GM21529 (cell line): ENCODE measurements around the gene ZNF431.
"Not testable (repeated sequence)": the region's sequence is repeated elsewhere in the genome, so short reads cannot be mapped to it uniquely, and the experiment has no call there.

ENCODE experiments used
- ATAC-seq: cut with Tn5 transposase; IDR thresholded peaks from one replicate; pipeline ENCODE4 v1.9.1; 2021; ENCODE audit not compliant: unreplicated experiment

The ZNF431 gene

DNA sequence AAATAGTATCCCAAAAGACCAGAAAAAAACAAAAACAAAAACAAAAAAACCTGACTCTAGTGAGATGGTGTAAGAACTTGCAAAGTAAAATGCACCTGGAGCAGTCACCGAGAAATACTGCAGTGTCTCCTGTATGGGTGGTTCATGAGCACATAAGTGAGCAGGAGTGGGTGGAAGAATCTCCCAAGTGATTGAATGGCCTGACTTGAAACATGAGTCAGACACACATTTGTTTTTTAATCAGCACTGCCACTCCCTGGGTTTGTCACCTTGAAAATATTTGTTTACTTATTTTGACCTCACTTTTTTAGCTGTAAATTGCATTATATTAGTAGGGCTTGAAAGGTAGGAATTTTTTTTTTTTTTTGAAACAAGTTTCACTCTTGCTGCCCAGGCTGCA, 2.0 kb downstream of the ZNF431 start:
- no peak for ATAC-seq

DNA sequence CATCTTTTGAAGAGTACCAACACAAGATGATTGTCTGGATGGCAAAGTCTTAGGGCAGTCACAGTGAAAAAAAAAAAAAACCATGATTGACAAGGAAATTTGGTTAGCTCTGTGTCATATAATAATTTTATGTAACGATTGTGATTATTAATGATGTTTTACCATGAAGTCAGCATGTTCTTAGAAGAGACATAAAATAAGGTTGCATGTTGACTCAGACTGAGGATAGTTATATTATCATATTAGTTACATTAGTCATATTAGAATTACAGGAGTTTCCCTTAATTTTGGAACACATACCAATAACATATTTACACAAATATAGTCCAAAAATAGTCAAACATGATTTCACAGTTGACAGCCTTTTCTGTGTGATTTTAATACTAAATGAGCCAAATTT, 5.7 kb downstream of the ZNF431 start:
- ATAC-seq, result no peak

DNA sequence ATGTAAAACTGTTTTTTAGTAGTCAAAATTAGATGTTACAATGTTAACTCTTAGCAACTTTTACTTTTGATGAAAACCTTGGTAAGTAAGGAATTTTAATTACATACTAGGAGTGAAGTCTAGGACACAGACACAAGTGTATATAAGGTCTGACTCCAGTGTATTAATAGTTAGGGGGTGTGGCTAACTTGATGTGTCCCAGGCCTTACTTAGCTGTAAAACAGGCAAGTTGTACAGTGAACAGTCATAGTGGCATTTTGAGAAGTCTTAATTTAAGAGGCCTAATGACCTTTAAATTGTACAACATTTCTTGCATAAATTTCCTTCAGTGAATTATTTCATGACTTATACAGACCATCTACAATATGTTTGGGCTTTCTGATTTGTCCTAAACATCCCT, 6.8 kb downstream of the ZNF431 start:
- no peak for ATAC-seq

DNA sequence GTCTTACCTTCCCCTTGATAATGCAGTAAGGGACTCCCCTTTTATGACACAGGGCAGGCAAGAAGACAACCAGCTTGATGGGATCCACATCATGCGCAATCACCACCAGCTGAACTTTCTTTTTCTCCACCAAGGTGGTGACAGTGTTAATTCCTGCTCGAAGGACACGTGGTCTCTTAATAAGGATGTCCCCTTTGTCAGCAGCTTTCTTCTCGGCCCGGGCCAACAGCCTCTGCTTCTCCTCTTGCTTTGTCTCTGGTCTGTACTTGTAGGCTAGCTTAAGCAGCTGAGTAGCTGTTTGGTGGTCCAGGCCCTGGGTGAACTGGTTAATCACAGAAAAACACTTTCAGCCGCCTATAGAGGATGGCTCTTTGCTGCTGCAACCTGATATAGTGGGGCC, 8.0 kb downstream of the ZNF431 start:
- no peak for ATAC-seq

DNA sequence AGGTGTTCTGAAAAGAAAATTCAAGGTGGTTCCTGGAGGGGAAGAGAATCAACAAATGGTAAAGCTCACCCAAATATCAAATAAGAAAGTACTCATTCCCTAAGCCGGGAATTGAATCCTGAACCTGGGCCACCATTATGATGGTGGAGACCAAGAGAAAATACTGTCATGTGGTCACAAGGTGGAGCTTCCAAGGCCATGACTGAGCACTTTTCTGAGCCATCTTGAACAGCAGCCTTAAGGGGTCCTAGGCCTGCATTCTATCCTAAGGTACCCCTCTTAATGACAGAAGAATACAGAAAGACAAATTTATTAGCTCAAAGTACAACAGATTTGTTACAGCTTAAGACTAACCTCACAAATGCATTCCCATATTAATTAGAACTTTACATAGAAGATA, 9.6 kb downstream of the ZNF431 start:
- ATAC-seq, result no peak

DNA sequence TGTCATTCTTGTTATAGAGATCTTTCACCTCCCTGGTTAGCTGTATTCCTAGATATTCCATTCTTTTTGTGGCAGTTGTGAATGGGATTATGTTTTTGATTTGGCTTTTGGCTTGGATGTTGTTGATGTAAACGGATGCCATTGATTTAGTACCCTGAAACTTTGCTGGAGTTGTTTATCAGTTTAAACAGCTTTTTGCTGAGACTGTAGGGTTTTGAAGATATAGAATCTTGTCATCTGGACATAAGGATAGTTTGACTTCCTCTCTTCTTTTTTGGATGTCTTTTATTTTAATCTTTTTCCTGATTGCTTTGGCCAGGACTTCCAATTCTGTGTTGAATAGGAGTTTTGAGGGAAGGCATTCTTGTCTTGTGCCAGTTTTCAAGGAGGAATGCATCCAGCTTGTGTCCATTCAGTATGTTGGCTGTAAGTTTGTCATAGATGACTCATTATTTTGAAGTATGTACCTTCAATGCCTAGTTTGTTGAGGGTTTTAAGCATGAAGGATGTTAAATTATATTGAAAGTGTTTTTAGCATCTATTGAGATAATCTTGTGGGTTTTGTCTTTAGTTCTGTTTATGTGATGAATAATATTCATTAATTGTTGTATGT, 16.8 kb downstream of the ZNF431 start:
- no peak for ATAC-seq

DNA sequence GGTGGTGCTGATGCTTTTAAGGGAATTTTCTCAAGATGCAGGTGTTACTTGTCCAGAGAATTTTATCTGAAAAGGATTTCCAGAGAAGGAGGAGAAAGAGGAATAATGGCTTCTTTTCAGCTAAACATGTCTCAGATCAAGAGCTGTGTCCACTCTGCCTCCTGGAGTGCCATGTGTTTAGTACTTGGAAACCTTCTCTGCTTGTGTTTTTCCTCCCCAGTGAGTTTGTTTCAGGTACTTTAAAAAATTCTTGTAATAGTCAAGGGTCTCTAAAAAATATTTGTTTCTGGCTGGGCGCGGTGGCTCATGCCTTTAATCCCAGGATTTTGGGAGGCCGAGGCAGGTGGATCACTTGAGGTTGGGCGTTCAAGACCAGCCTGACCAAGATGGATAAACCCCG, 22.7 kb downstream of the ZNF431 start:
- ATAC-seq, result no peak

DNA sequence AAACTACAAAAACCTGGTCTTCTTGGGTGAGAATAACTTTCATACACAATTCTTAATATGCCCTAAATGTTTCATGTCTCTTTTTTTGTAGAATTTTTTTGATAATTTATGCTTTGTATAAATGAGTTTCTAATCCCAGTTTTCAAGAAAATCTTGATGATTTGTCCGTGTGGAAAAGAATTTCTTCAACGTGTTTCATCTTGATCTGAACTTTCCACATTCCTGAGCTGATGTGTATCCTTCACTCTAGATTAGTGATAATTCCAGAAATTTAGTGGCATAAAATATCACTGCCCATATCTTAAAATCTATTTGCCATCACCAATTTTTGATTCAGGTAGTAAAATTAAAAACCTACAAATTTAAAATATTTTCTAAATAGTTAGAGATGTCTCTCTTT, 24.6 kb downstream of the ZNF431 start:
- no peak for ATAC-seq

DNA sequence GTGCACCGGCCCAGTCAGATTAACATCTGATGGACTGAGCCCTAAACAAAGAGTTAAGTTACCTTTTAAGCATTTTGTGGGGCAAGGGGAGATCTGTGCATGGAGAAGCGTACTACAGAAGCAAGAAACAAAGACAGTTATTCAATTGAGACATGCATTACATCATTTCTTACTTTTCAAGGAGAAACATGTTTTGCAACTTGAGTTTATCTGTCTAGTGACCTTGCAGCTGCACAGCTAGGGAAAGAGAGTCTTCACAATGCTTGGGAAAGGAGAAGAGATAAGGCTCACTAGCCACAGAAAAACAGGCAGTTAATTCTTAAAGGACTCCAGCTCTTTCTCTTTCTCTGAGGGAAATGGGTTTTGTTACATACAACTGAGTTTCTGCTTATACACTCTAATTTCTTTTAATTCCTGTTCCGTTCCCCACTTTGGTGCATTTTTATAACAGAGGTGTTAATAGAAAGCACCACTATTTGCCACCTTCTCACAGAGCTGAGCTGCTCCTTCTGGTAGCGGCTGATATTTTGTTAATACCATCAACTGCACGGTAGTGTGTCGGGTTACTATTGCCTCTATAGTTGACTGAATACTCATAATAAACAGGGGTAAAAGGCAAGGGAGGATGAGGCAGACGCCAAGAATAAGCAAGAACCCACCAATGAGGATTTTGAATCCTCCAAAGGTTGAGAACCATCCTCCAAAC, 55.9 kb downstream of the ZNF431 start:
- no peak for ATAC-seq

DNA sequence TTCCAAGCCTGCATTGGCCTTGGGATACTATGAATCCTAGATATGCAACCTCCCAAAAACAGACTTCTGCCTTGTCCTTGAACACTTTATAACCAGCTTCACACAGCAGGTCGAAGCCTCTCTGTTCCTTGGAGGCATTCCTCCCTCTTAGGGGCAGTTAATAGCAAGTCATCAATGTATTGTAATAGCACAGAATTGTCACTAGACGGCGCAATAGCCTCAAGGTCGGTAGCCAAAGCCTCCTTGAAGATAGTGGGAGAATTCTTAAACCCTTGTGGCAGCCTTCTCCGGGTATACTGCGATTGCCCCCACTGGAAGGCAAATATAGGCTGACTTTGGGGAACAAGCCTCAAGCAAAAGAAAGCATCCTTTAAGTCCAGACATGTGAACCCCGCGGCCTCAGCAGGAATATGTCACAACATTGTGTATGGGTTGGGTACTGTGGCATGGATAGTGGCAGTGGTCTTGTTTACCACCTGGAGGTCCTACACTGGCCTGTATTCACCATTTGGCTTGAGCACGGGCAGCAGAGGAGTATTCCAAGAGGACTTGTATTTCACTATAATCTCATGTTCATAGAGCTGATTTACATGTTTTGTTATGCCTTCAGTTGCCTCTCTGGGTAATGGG, 61.1 kb downstream of the ZNF431 start:
- no peak for ATAC-seq

DNA sequence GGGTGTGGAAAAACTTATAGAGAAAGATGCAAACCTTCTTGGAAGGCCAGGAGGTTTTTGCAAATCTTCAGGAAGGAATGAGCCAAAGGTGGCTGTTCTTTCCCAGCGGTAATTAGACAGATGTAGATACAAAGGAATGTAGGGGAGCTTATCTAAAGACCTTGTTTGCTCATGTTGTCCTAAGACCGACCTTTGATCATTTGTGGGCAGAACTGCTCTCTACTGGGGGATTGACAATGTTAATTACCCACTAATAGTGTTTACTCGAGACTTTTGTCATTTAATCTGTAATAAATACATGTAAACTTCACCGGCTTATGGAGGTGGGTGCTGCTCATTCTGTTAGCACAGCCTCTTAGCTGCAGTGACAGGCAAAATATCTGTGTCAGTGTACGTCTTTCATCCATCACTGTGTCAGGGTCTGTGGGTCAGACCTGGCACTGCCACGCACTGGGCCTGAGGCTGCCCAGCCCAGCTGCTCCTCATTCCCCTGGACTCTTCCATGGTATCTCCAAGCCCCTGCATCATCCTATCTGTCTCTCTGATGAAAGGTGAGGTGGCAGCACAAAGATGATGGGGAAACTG, 68.3 kb downstream of the ZNF431 start:
- ATAC-seq, result no peak

DNA sequence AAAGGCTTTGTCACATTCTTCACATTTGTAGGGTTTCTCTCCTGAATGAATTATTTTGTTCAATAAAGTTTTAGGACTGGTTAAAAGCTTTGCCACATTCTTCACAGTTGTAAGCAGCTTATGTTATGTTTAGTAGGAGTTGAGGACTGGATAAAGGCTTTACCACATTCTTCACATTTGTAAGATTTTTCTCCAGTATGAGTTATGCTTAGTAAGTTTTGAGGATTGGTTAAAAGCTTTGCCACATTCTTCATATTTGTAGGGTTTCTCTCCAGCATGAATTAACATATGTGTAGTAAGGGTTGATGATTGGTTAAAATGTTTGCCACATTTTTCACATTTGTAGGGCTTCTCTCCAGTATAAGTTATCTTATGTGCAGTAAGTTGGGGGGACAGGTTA, 79.9 kb downstream of the ZNF431 start:
- no peak for ATAC-seq

DNA sequence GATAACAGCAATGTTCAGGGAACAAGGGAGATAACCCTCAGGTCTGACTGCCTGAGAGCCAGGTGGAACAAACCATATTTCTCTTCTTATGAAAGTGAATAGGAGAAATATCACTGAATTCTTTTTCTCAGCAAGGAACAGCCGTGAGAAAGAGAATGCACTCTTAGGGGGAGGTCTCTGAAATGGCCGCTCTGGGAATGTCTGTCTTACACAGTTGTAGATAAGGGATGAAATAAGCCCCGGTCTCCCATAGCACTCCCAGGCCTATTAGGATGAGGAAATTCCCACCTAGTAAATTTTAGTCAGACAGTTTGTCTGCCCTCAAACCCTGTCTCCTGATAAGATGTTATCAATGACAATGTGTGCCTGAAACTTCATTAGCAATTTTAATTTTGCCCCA, 88.1 kb downstream of the ZNF431 start:
- not testable (repeated sequence) for ATAC-seq

DNA sequence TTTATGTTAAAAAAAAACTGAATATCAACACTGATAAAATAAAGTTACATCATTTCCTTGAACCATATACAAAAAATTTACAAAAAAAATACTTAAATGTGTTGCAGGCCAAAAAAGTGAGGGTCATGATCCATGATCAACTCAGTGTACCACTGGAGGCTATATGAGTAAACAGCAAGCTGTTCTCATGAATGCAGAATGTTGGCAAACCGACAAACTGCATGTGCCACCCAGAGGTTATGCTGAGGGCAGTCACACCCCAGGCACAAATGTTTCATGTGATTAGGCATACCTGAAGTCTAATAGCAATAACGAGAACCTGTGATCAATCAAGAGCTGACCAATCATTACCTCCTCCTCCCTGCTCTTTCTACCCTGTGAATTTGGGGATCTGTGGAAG, 91.9 kb downstream of the ZNF431 start:
- ATAC-seq, result no peak

DNA sequence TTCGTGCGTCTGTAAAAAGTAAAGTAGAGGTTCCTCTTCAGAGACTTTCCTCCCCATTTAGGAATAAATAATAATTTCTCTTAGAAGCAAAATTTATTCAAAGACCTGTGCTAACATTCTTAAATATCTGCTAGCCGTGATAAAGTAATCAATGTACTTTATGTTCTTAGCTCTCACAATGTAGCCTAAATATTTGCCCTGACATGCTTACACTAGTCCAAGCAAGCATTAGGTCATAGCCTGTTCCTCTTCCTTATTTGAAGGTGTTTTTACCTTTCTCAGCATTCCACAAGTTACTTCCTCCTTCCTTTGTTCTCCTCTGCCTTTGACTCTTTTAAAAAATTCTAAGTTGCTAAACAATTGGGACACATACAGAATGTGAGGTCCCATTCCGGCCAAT, 94.9 kb downstream of the ZNF431 start:
- not testable (repeated sequence) for ATAC-seq

DNA sequence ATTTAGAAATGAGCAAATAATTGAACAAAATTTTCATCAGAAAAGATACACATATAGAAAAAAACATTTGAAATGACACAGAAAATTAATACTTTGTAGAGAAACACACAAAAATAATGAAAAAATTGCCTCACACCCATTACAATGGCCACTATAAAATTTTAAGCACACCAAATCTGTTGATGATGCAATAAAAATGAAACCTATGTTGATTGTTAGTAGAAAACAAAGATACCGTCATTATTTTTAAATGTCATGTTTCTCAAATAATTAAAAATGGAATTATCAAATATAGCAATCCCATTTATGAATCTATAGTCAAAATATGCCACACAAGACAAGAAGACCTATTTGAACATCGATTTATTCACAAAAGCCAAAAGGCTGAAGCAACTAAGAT, 96.8 kb downstream of the ZNF431 start:
- no peak for ATAC-seq
